Peyer's patch (tissue), 4 donors: ENCODE results near the gene SORBS2.

Experiments used
- POLR2A ChIP-seq, 2 donors: fragments of 450-650 bp; IDR thresholded peaks; one replicate each; pipeline ENCODE4 v1.5.1; 2017; ENCODE audit warnings: antibody characterized with exemption in 2 of 2, mild to moderate bottlenecking in 2 of 2, moderate library complexity in 2 of 2
- TF ChIP-seq, protein P1 (sequence below), 6 experiments: fragments of 450-650 bp in 4 of 6; fragments of 200-600 bp in 2 of 6; sonication (generic) in 1 of 6; IDR thresholded peaks; one replicate each; pipeline ENCODE4 v1.5.1; 2017 to 2019; ENCODE audit warnings: antibody characterized with exemption in 6 of 6, mild to moderate bottlenecking in 3 of 6, moderate library complexity in 1 of 6

DNA sequence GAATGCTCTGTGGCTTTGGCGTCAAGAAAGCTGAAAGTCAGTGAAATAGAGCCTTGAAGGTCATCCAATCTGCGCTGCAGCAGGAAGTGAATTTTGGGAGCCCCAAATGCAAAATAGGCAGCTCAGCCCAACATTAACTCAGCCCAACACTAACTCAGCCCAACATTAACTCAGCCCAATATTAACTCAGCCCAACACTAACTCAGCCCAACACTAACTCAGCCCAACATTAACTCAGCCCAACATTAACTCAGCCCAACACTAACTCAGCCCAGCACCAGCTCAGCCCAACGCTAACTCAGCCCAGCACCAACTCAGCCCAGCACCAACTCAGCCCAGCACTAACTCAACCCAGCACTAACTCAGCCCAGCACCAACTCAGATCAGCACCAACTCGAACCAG, 71.5 kb downstream of the SORBS2 start:
- TF ChIP-seq, protein P1, sequence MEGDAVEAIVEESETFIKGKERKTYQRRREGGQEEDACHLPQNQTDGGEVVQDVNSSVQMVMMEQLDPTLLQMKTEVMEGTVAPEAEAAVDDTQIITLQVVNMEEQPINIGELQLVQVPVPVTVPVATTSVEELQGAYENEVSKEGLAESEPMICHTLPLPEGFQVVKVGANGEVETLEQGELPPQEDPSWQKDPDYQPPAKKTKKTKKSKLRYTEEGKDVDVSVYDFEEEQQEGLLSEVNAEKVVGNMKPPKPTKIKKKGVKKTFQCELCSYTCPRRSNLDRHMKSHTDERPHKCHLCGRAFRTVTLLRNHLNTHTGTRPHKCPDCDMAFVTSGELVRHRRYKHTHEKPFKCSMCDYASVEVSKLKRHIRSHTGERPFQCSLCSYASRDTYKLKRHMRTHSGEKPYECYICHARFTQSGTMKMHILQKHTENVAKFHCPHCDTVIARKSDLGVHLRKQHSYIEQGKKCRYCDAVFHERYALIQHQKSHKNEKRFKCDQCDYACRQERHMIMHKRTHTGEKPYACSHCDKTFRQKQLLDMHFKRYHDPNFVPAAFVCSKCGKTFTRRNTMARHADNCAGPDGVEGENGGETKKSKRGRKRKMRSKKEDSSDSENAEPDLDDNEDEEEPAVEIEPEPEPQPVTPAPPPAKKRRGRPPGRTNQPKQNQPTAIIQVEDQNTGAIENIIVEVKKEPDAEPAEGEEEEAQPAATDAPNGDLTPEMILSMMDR (IDR thresholded peaks at IDR 0.05) = no peak
- no peak for TF ChIP-seq POLR2A (IDR thresholded peaks at IDR 0.05)
